H7 (cell line): ENCODE data around the gene POU2F2. TPM values are rescaled to one million over a fixed set of nuclear protein-coding genes. Genes with fewer than 3 reads are reported as not detected.

Experiments
- DNase-seq: peaks from one replicate; pipeline ENCODE4 v3.0.0; 2012
- H3K27me3 ChIP-seq: 2 replicates; pipeline ENCODE4 v1.6.0; 2011; ENCODE audit warnings: mild to moderate bottlenecking, low read length; ENCODE audit not compliant: control insufficient read depth, insufficient read depth
- H3K36me3 ChIP-seq: replicated peaks from 2 replicates; pipeline ENCODE4 v1.5.1; 2011; ENCODE audit warnings: low read length; ENCODE audit not compliant: control insufficient read depth, insufficient read depth
- H3K4me3 ChIP-seq: 2 replicates; pipeline ENCODE4 v1.5.1; 2011; ENCODE audit warnings: low read depth, mild to moderate bottlenecking, control low read depth, low read length, moderate library complexity; ENCODE audit not compliant: insufficient read depth
- total RNA-seq: library from RNA; depleted of rRNA; stranded (reverse); fragments of >200 nt; shearing (Covaris generic); gene quantifications from 2 replicates; pipeline ENCODE4 v1.2.3, GENCODE V29; 2014

The POU2F2 gene
- total RNA-seq, 1 experiment from 2014 or later = 0.90 TPM

- Histone ChIP-seq H3K36me3 (no peaks in the 10 kb centered on the region), H3K4me3 (no peak overlapping the region), H3K27me3 (peaks cover 4% of the 10 kb centered on the region)
- peak; percentile 70 for DNase-seq
Observed at GRCh38 chr19:42149447-42150202, 17.4 kb upstream of the POU2F2 start.

- Histone ChIP-seq H3K4me3 (no peak overlapping the region), H3K36me3 (no peaks in the 10 kb centered on the region), H3K27me3 (peaks cover 3% of the 10 kb centered on the region; the same call in 1 of the 2 replicates)
- no peak for DNase-seq
Observed at GRCh38 chr19:42148266-42148665, 16.0 kb upstream of the POU2F2 start.

GRCh38 chr19:42143341-42144234, 11.3 kb upstream of the POU2F2 start:
- DNase-seq = peak; percentile 78
- H3K4me3 ChIP-seq = no peak overlapping the region
- peaks cover 3% of the 10 kb centered on the region; the same call in 1 of the 2 replicates for H3K27me3 ChIP-seq
- H3K36me3 ChIP-seq = no peaks in the 10 kb centered on the region

GRCh38 chr19:42140125-42140754, 8.0 kb upstream of the POU2F2 start:
- Histone ChIP-seq H3K4me3 (no peak overlapping the region), H3K36me3 (no peaks in the 10 kb centered on the region), H3K27me3 (peaks cover 3% of the 10 kb centered on the region; the same call in 1 of the 2 replicates)
- peak; percentile 90 for DNase-seq

GRCh38 chr19:42134535-42135070, 2.4 kb upstream of the POU2F2 start:
- Histone ChIP-seq H3K4me3 (no peak overlapping the region), H3K27me3 (peaks cover 23% of the 10 kb centered on the region), H3K36me3 (no peaks in the 10 kb centered on the region)
- no peak for DNase-seq

- DNase-seq = peak; percentile 99
- Histone ChIP-seq H3K4me3 (peak overlapping the region; percentile 53), H3K27me3 (peaks cover 22% of the 10 kb centered on the region), H3K36me3 (no peaks in the 10 kb centered on the region)
Observed at GRCh38 chr19:42132851-42133528, 744 bp upstream of the POU2F2 start.

- H3K36me3 ChIP-seq = no peaks in the 10 kb centered on the region
- DNase-seq = no peak
- H3K27me3 ChIP-seq = peaks cover 22% of the 10 kb centered on the region
- peak overlapping the region; percentile 53; the same call in 1 of the 2 replicates for H3K4me3 ChIP-seq
Observed at GRCh38 chr19:42131149-42132029, 857 bp downstream of the POU2F2 start.

GRCh38 chr19:42130254-42130573, 2.0 kb downstream of the POU2F2 start:
- Histone ChIP-seq H3K4me3 (no peak overlapping the region), H3K27me3 (peaks cover 22% of the 10 kb centered on the region), H3K36me3 (no peaks in the 10 kb centered on the region)
- no peak for DNase-seq

- DNase-seq = peak; percentile 47
- Histone ChIP-seq H3K36me3 (no peaks in the 10 kb centered on the region), H3K27me3 (peaks cover 21% of the 10 kb centered on the region), H3K4me3 (no peak overlapping the region)
Observed at GRCh38 chr19:42129399-42130253, 2.6 kb downstream of the POU2F2 start.

- H3K27me3 ChIP-seq = peaks cover under 1% of the 10 kb centered on the region; the same call in 1 of the 2 replicates
- DNase-seq = no peak
- no peak overlapping the region for H3K4me3 ChIP-seq
- H3K36me3 ChIP-seq = no peaks in the 10 kb centered on the region
Observed at GRCh38 chr19:42126574-42126973, 5.7 kb downstream of the POU2F2 start.

- DNase-seq = peak; percentile 59
Observed at GRCh38 chr19:42125536-42125935, 6.7 kb downstream of the POU2F2 start.

GRCh38 chr19:42124386-42124901, 7.8 kb downstream of the POU2F2 start:
- no peak for DNase-seq
- no peaks in the 10 kb centered on the region for H3K36me3 ChIP-seq
- H3K27me3 ChIP-seq = no peaks in the 10 kb centered on the region; the same call in 1 of the 2 replicates
- no peak overlapping the region for H3K4me3 ChIP-seq

More at GRCh38 chr19:42125536-42125935, 6.7 kb downstream of the POU2F2 start:
- H3K36me3 ChIP-seq = no peaks in the 10 kb centered on the region
- no peak overlapping the region for H3K4me3 ChIP-seq
- no peaks in the 10 kb centered on the region; the same call in 1 of the 2 replicates for H3K27me3 ChIP-seq
